OCI-LY7 (cell line): ENCODE measurements around the gene PRRX1. TPM values are rescaled to one million over a fixed set of nuclear protein-coding genes. Genes with fewer than 3 reads are reported as not detected.

Experiments used
- BruUV-seq: library from RNA; stranded (reverse); fragments of 400-500 nt; replicated peaks from 2 replicates; lab custom pipeline; 2021; lab: Mats Ljungman, UMichigan
- CTCF ChIA-PET: fragments of 300-600 bp; sonication (Branson Sonifier 250); formaldehyde crosslinking; loops from one replicate; lab custom pipeline; 2022; ENCODE audit warnings: antibody characterized with exemption; ENCODE audit not compliant: unreplicated experiment; lab: Charles Lee
- POLR2A ChIA-PET: fragments of 300-600 bp; sonication (Branson Sonifier 250); formaldehyde crosslinking; loops from one replicate; lab custom pipeline; 2022; ENCODE audit warnings: antibody characterized with exemption; lab: Charles Lee
- DNase-seq: peaks from one replicate; pipeline ENCODE4 v3.0.0-alpha.2; 2015; ENCODE audit warnings: low spot score
- H2AFZ ChIP-seq: fragments of 200-600 bp; sonication (generic), shearing (Covaris generic); 2 replicates; pipeline ENCODE4 v1.6.1; 2014; ENCODE audit warnings: mild to moderate bottlenecking, antibody characterized with exemption, low read length, moderate library complexity
- H3K27ac ChIP-seq: fragments of 200-600 bp; sonication (generic); 2 replicates; pipeline ENCODE4 v1.5.1; 2014; ENCODE audit warnings: mixed run types, low read depth, mild to moderate bottlenecking, moderate library complexity, low read length, inconsistent platforms; ENCODE audit not compliant: poor library complexity, severe bottlenecking
- H3K36me3 ChIP-seq: fragments of 200-600 bp; sonication (generic); 2 replicates; pipeline ENCODE4 v1.6.1; 2014; ENCODE audit warnings: mild to moderate bottlenecking, antibody characterized with exemption, low read length, moderate library complexity, mixed read lengths; ENCODE audit not compliant: insufficient read depth
- H3K4me1 ChIP-seq: fragments of 200-600 bp; sonication (generic); 2 replicates; pipeline ENCODE4 v1.5.1; 2014; ENCODE audit warnings: mild to moderate bottlenecking, low read length; ENCODE audit not compliant: insufficient read depth, poor library complexity, severe bottlenecking
- H3K4me2 ChIP-seq: fragments of 200-600 bp; sonication (generic); 2 replicates; pipeline ENCODE4 v1.6.1; 2014; ENCODE audit warnings: mild to moderate bottlenecking, low read length
- H3K4me3 ChIP-seq: fragments of 200-600 bp; sonication (generic); 2 replicates; pipeline ENCODE4 v1.5.1; 2014; ENCODE audit warnings: mild to moderate bottlenecking, low read depth, low read length; ENCODE audit not compliant: poor library complexity, severe bottlenecking
- H3K79me2 ChIP-seq: fragments of 200-600 bp; sonication (generic); 2 replicates; pipeline ENCODE4 v1.6.1; 2016; ENCODE audit warnings: low read depth, mild to moderate bottlenecking, low read length, moderate library complexity, mixed read lengths; ENCODE audit not compliant: insufficient read depth
- H3K9me2 ChIP-seq: fragments of 200-600 bp; sonication (generic); 2 replicates; pipeline ENCODE4 v1.6.1; 2016; ENCODE audit warnings: mild to moderate bottlenecking, low read length, mixed read lengths; ENCODE audit not compliant: insufficient read depth
- H3K9me3 ChIP-seq: fragments of 200-600 bp; sonication (generic); 2 replicates; pipeline ENCODE4 v1.6.1; 2014; ENCODE audit warnings: mild to moderate bottlenecking, mixed run types, low read length, mixed read lengths
- H4K20me1 ChIP-seq: fragments of 200-600 bp; sonication (generic); 2 replicates; pipeline ENCODE4 v1.6.1; 2014; ENCODE audit warnings: mild to moderate bottlenecking, antibody characterized with exemption, low read length, moderate library complexity, mixed read lengths; ENCODE audit not compliant: insufficient read depth
- EZH2phosphoT487 ChIP-seq: fragments of 200-600 bp; sonication (generic); IDR thresholded peaks from 2 replicates; pipeline ENCODE4 v1.6.1; 2018; ENCODE audit warnings: low read depth, borderline replicate concordance, mild to moderate bottlenecking, mixed run types, antibody characterized with exemption, low read length, moderate library complexity, mixed read lengths
- intact Hi-C: fragments of 100-400 bp; cut with micrococcal nuclease; formaldehyde crosslinking; loops from one replicate; pipeline ENCODE4 v1.10.0; 2022; ENCODE audit not compliant: unreplicated experiment
- total RNA-seq, 2 experiments: library from RNA; depleted of rRNA in 1 of 2; stranded (reverse); fragments of >200 nt in 1 of 2; shearing (Covaris generic) in 1 of 2; gene quantifications; 2 replicates each; pipeline ENCODE4 v1.2.3, GENCODE V29; 2014 to 2022
- TF ChIP-seq, protein P1 (sequence below): fragments of 200-600 bp; sonication (generic); conservative IDR thresholded peaks from 2 replicates; pipeline ENCODE4 v1.5.1; 2014; ENCODE audit warnings: mild to moderate bottlenecking, antibody characterized with exemption, low read length, moderate library complexity, mixed read lengths

The PRRX1 gene
- total RNA-seq, 2 experiments from 2014 or later: not detected

DNA sequence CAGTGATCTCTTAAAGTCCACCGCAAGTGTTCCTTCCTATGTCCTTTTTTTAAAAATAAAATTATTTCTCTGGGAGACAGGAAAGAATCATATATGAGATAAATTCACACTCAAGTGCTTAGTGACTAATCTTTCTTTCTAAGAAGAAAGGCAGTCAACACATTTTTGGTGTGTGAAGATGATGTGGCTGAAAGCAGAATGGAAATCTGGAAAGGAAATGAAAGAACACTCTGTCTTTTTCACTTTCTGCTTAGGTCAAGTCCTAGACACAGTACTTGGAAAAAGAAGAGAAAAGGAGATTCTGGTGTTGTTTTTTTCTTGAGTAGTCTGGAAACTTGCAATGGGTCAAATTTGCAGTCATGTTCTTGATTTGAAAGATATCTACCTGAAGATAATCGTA is 45.5 kb upstream of the PRRX1 start:
- Histone ChIP-seq H3K9me3 (no peaks in the 10 kb centered on the region), H3K36me3 (no peaks in the 10 kb centered on the region), H3K27ac (no peak overlapping the region), H3K4me3 (no peak overlapping the region), H3K79me2 (no peaks in the 10 kb centered on the region), H2AFZ (no peak overlapping the region), H3K9me2 (no peaks in the 10 kb centered on the region), H4K20me1 (no peaks in the 10 kb centered on the region), H3K4me1 (no peaks in the 10 kb centered on the region), H3K4me2 (no peak overlapping the region)
- CTCF ChIA-PET: no interaction called here
- BruUV-seq: no TSS peak
- no peak for DNase-seq
- intact Hi-C loops: no loop called here
- POLR2A ChIA-PET: no interaction called here
- TF ChIP-seq, protein P1, sequence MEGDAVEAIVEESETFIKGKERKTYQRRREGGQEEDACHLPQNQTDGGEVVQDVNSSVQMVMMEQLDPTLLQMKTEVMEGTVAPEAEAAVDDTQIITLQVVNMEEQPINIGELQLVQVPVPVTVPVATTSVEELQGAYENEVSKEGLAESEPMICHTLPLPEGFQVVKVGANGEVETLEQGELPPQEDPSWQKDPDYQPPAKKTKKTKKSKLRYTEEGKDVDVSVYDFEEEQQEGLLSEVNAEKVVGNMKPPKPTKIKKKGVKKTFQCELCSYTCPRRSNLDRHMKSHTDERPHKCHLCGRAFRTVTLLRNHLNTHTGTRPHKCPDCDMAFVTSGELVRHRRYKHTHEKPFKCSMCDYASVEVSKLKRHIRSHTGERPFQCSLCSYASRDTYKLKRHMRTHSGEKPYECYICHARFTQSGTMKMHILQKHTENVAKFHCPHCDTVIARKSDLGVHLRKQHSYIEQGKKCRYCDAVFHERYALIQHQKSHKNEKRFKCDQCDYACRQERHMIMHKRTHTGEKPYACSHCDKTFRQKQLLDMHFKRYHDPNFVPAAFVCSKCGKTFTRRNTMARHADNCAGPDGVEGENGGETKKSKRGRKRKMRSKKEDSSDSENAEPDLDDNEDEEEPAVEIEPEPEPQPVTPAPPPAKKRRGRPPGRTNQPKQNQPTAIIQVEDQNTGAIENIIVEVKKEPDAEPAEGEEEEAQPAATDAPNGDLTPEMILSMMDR: no peak
- no peak for TF ChIP-seq EZH2phosphoT487

DNA sequence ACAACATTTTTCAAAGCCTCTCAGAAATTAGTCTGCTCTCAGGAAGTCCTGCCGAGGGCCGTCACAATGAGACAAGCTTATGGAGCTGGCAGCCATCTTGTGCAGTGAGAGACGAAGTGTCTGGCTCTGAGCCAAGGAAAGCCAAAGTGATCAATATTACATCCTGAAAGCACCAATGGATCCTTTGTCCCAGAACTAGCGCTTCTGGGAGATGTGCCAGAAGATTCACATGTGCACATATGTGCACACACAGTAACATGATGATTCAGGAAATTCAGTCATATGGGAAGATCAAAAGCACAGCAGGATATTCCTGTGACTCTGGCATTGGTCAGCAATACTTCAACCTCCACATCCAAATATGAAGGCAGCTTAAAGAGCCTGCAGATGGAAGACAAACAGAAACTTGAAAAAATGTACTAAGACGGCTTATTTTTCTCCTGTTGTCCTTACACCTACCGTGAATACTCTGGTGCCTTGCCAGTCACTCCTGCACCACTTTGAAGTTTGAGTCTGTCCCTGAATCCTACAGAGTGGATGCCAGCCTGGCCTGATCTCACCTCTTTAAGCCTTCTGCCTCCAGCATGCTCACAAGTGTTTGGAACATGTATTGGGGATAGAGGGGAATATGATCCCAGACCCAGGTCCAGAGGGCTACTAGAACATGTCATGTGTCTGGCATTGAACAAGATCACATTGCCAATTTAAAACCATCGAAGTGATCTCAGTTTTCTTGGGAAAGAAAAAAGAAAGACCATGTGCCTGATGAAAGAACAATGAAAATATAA is 44.5 kb upstream of the PRRX1 start:
- Histone ChIP-seq H3K4me3 (no peak overlapping the region), H3K79me2 (no peaks in the 10 kb centered on the region), H3K36me3 (no peaks in the 10 kb centered on the region), H3K27ac (no peak overlapping the region), H3K9me2 (no peaks in the 10 kb centered on the region), H3K4me1 (no peaks in the 10 kb centered on the region), H4K20me1 (no peaks in the 10 kb centered on the region), H3K9me3 (no peaks in the 10 kb centered on the region), H2AFZ (no peak overlapping the region), H3K4me2 (no peak overlapping the region)
- no TSS peak for BruUV-seq
- CTCF ChIA-PET: no interaction called here
- TF ChIP-seq, protein P1: no peak
- TF ChIP-seq EZH2phosphoT487: no peak
- POLR2A ChIA-PET: interaction anchor here (0.6 kb wide), 1 partner anchor 673 kb away, joined by 3 read pairs; no protein-coding TSS in a partner anchor
- intact Hi-C loops: no loop called here
- no peak for DNase-seq

DNA sequence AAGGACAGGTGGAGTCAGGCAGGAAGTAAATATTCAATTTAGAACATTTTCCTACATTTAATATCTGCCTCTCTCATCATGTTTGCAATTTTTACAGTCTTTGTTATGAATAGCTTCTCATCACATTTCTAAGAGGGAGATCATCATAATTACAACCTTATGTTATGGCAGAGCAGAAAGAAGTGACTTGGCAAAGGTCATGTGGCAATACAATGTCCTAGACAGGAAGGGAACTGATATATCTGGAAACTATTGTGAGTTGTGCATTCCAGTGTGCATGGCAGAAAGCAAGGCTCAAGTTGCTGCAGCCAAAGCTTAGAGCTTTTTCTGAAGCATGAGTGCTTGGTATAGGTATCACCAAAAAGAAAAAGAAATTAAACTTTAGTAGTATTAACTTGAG is 43.8 kb upstream of the PRRX1 start:
- H3K4me1 ChIP-seq: no peaks in the 10 kb centered on the region
- no peak overlapping the region for H3K4me2 ChIP-seq
- intact Hi-C loops: no loop called here
- H3K27ac ChIP-seq: no peak overlapping the region
- no peak overlapping the region for H2AFZ ChIP-seq
- TF ChIP-seq, protein P1: no peak
- TF ChIP-seq EZH2phosphoT487: no peak
- ChIA-PET POLR2A (interaction anchor here (0.6 kb wide), 1 partner anchor 674 kb away, joined by 3 read pairs; no protein-coding TSS in a partner anchor), CTCF (no interaction called here)
- no peaks in the 10 kb centered on the region for H3K36me3 ChIP-seq
- no peaks in the 10 kb centered on the region for H4K20me1 ChIP-seq
- no TSS peak for BruUV-seq
- DNase-seq: no peak
- no peaks in the 10 kb centered on the region for H3K9me2 ChIP-seq
- no peaks in the 10 kb centered on the region for H3K9me3 ChIP-seq
- H3K79me2 ChIP-seq: no peaks in the 10 kb centered on the region
- no peak overlapping the region for H3K4me3 ChIP-seq
